MCF 10A (cell line): ENCODE data around the gene ST8SIA3. TPM values are rescaled to one million over a fixed set of nuclear protein-coding genes. Genes with fewer than 3 reads are reported as not detected.

ENCODE experiments used
- BruUV-seq: library from RNA; stranded (reverse); fragments of 400-500 nt; replicated peaks from 2 replicates; lab custom pipeline; 2021; lab: Mats Ljungman, UMichigan
- CTCF ChIA-PET: fragments of 300-600 bp; sonication (Branson Sonifier 250); formaldehyde crosslinking; extraction: SDS; loops from one replicate; lab custom pipeline; 2021; ENCODE audit warnings: antibody characterized with exemption, inconsistent platforms; lab: Yijun Ruan, JAX
- POLR2A ChIA-PET: fragments of 300-600, 350-650 bp; sonication (Branson Sonifier 250); formaldehyde crosslinking; extraction: SDS; loops from one replicate; lab custom pipeline; 2020; ENCODE audit warnings: antibody characterized with exemption, inconsistent platforms; lab: Yijun Ruan, JAX
- DNase-seq: peaks from one replicate; pipeline ENCODE4 v3.0.0-alpha.2; 2018; ENCODE audit not compliant: unreplicated experiment
- H3K27ac Mint-ChIP-seq: one replicate; pipeline ENCODE4 v1.8.0; 2022; ENCODE audit warnings: mild to moderate bottlenecking, low read depth, mixed read lengths; ENCODE audit not compliant: unreplicated experiment
- H3K27me3 Mint-ChIP-seq: one replicate; pipeline ENCODE4 v1.8.0; 2022; ENCODE audit warnings: mixed read lengths; ENCODE audit not compliant: insufficient read depth, unreplicated experiment
- H3K36me3 Mint-ChIP-seq: one replicate; pipeline ENCODE4 v1.8.0; 2022; ENCODE audit warnings: mild to moderate bottlenecking, moderate library complexity, mixed read lengths; ENCODE audit not compliant: insufficient read depth, unreplicated experiment
- H3K4me1 Mint-ChIP-seq: one replicate; pipeline ENCODE4 v1.8.0; 2022; ENCODE audit warnings: mixed read lengths; ENCODE audit not compliant: insufficient read depth, unreplicated experiment
- H3K4me3 Mint-ChIP-seq: one replicate; pipeline ENCODE4 v1.8.0; 2022; ENCODE audit warnings: mild to moderate bottlenecking, moderate library complexity, mixed read lengths; ENCODE audit not compliant: unreplicated experiment
- H3K9me3 Mint-ChIP-seq: one replicate; pipeline ENCODE4 v1.8.0; 2022; ENCODE audit warnings: mixed read lengths; ENCODE audit not compliant: unreplicated experiment
- CTCF ChIP-seq: fragments of 200-600 bp; IDR thresholded peaks from one replicate; pipeline ENCODE4 v1.8.0; 2022; ENCODE audit warnings: antibody characterized with exemption, mild to moderate bottlenecking; ENCODE audit not compliant: unreplicated experiment
- intact Hi-C: fragments of 100-400 bp; cut with micrococcal nuclease; formaldehyde crosslinking; loops from 2 replicates; pipeline ENCODE4 v1.14.1; 2022
- total RNA-seq: library from RNA; stranded (reverse); gene quantifications from 2 replicates; pipeline ENCODE4 v1.2.3, GENCODE V29; 2022

ST8SIA3 gene
- total RNA-seq, 1 experiment from 2014 or later = not detected

DNA sequence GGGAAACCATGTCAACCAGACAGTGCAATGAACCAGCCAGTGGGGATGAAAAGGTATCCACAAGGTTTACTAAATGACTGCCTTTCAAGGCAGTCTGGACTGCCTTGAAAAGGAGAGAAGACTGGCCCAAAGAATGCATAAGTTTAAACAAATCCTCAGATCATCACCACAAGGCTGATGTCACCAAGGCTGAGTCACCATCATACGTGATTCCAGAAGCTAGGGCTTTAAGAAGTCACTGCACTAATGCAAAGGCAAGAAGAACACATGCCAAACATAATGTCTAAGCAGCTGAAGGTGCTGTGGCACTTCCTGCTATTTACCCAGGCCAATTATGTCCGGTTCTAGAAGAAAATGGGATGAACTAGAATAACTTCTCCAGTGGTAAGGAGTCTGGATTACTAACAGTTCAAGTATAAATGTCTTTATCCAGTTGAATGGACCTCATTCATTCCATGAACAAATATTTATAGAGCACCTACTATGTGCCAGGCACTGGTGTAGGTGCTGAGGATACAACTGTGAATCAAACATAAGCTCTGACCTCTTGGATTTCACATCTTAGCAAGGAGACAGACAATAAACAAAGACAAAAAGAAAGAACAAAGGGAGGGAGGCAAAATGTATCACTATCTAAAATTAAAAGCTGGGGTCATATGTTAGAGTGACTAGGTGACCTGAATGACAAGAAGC is 45.2 kb downstream of the ST8SIA3 start:
- intact Hi-C loops = no loop called here
- Mint-ChIP-seq H3K9me3 (no peaks in the 10 kb centered on the region), H3K27me3 (peaks cover 49% of the 10 kb centered on the region), H3K4me3 (no peak overlapping the region), H3K27ac (no peak overlapping the region), H3K4me1 (no peaks in the 10 kb centered on the region), H3K36me3 (no peaks in the 10 kb centered on the region)
- DNase-seq = peak; percentile 20
- no TSS peak for BruUV-seq
- CTCF ChIA-PET = no interaction called here
- POLR2A ChIA-PET = no interaction called here
- no peak for TF ChIP-seq CTCF

- Mint-ChIP-seq H3K4me1 (no peaks in the 10 kb centered on the region), H3K9me3 (no peaks in the 10 kb centered on the region), H3K4me3 (no peak overlapping the region), H3K36me3 (peaks cover 5% of the 10 kb centered on the region), H3K27me3 (peaks cover 44% of the 10 kb centered on the region), H3K27ac (no peak overlapping the region)
- no peak for DNase-seq
- intact Hi-C loops = no loop called here
- no TSS peak for BruUV-seq
- ChIA-PET CTCF (no interaction called here), POLR2A (no interaction called here)
- TF ChIP-seq CTCF = no peak
Observed at GRCh38 chr18:57404345-57404744, 52.0 kb downstream of the ST8SIA3 start.

- Mint-ChIP-seq H3K36me3 (peaks cover 10% of the 10 kb centered on the region), H3K4me1 (no peaks in the 10 kb centered on the region), H3K9me3 (no peaks in the 10 kb centered on the region), H3K4me3 (no peak overlapping the region), H3K27me3 (peaks cover 42% of the 10 kb centered on the region), H3K27ac (no peak overlapping the region)
- DNase-seq = no peak
- POLR2A ChIA-PET = no interaction called here
- CTCF ChIA-PET = interaction anchor here (1.0 kb wide), 1 partner anchor 36 kb away, joined by 4 read pairs; no protein-coding TSS in a partner anchor
- no TSS peak for BruUV-seq
- no peak for TF ChIP-seq CTCF
- intact Hi-C loops = no loop called here
Observed at GRCh38 chr18:57409650-57410049, 57.3 kb downstream of the ST8SIA3 start.

GRCh38 chr18:57410749-57411148 is 58.4 kb downstream of the ST8SIA3 start:
- POLR2A ChIA-PET = no interaction called here
- intact Hi-C loops = no loop called here

More at GRCh38 chr18:57410749-57411148, 58.4 kb downstream of the ST8SIA3 start:
- Mint-ChIP-seq H3K36me3 (peaks cover 10% of the 10 kb centered on the region), H3K4me3 (no peak overlapping the region), H3K4me1 (no peaks in the 10 kb centered on the region), H3K27ac (no peak overlapping the region), H3K9me3 (no peaks in the 10 kb centered on the region), H3K27me3 (peaks cover 53% of the 10 kb centered on the region)
- DNase-seq = no peak
- CTCF ChIA-PET = interaction anchor here (0.5 kb wide), 1 partner anchor 203 kb away, joined by 3 read pairs; no protein-coding TSS in a partner anchor
- no peak for TF ChIP-seq CTCF
- no TSS peak for BruUV-seq
